Activated CD4-positive, CD25-positive, alpha-beta regulatory T cell (primary cell): ENCODE data around the gene STRN3.

Experiments
- DNase-seq, 4 experiments: peaks; one replicate each; lab custom pipeline; 2025; lab: John Stamatoyannopoulos, UW

STRN3 gene

GRCh38 chr14:30873308-30874119 lies 152.7 kb downstream of the STRN3 start:
- DNase-seq: no peak

GRCh38 chr14:30872602-30873001 lies 153.6 kb downstream of the STRN3 start:
- DNase-seq: no peak

GRCh38 chr14:30869551-30870155 lies 156.5 kb downstream of the STRN3 start:
- no peak for DNase-seq

GRCh38 chr14:30868736-30869135 lies 157.4 kb downstream of the STRN3 start:
- DNase-seq: no peak

GRCh38 chr14:30864934-30865333 lies 161.2 kb downstream of the STRN3 start:
- DNase-seq: no peak

- no peak for DNase-seq
Observed at GRCh38 chr14:30861200-30861599, 165.0 kb downstream of the STRN3 start.

GRCh38 chr14:30855345-30856037 lies 170.7 kb downstream of the STRN3 start:
- DNase-seq: no peak

- DNase-seq: no peak
Observed at GRCh38 chr14:30854492-30854891, 171.7 kb downstream of the STRN3 start.

GRCh38 chr14:30853946-30854345 lies 172.2 kb downstream of the STRN3 start:
- no peak for DNase-seq

- no peak for DNase-seq
Observed at GRCh38 chr14:30849983-30850382, 176.2 kb downstream of the STRN3 start.

GRCh38 chr14:30849354-30849753 lies 176.8 kb downstream of the STRN3 start:
- no peak for DNase-seq

GRCh38 chr14:30848449-30849240 lies 177.5 kb downstream of the STRN3 start:
- no peak for DNase-seq
